Bladder microvascular endothelial cell (primary cell): ENCODE measurements around the gene RTP1. TPM values are rescaled to one million over a fixed set of nuclear protein-coding genes. Genes with fewer than 3 reads are reported as not detected.

Source experiments
- total RNA-seq: library from RNA; depleted of rRNA; stranded (reverse); fragments of >200 nt; gene quantifications from 2 replicates; pipeline ENCODE4 v1.2.3, GENCODE V29; 2014

Gene RTP1
- total RNA-seq: not detected in 2 replicates

GRCh38 chr3:187197335-187197649 is at the start of gene RTP1:
Gene RTP1 (plus strand): TSS chr3:187197486. CDS start chr3:187197516, 30 bp downstream.

Other genes starting within 250 kb of the RTP1 start
- 16.1 and 25.3 TPM in 2 replicates for gene RPL39L, start 58.0 kb upstream of the RTP1 start, total RNA-seq
- 0.19 and 1.6 TPM in 2 replicates for gene MASP1, start 94.3 kb downstream of the RTP1 start, total RNA-seq
- gene RTP4, start 170.9 kb downstream of the RTP1 start, total RNA-seq: 1.6 and 2.8 TPM in 2 replicates